Fibroblast of lung (primary cell): Measurements from ENCODE around the gene ADAM23. TPM values are rescaled to one million over a fixed set of nuclear protein-coding genes. Genes with fewer than 3 reads are reported as not detected.

ENCODE experiments used
- DNase-seq, 2 donors: peaks; one replicate each; pipeline versions ENCODE4 v3.0.0 to v3.0.0-alpha.2; 2010; ENCODE audit warnings: low read depth in 2 of 2
- H2AFZ ChIP-seq: 2 replicates; pipeline ENCODE4 v1.5.1; 2012; ENCODE audit warnings: low read length, control low read depth, inconsistent platforms
- H3K27ac ChIP-seq: 2 replicates; pipeline ENCODE4 v1.5.1; 2011; ENCODE audit warnings: low read length, control low read depth; ENCODE audit not compliant: insufficient read depth
- H3K27me3 ChIP-seq: 2 replicates; pipeline ENCODE4 v1.5.1; 2011; ENCODE audit warnings: mild to moderate bottlenecking, low read length; ENCODE audit not compliant: control insufficient read depth, insufficient read depth
- H3K36me3 ChIP-seq: 2 replicates; pipeline ENCODE4 v1.5.1; 2011; ENCODE audit warnings: low read length; ENCODE audit not compliant: control insufficient read depth, insufficient read depth
- H3K4me1 ChIP-seq: 2 replicates; pipeline ENCODE4 v1.5.1; 2011; ENCODE audit warnings: low read length; ENCODE audit not compliant: control insufficient read depth, insufficient read depth; ENCODE audit errors: extremely low read depth
- H3K4me2 ChIP-seq: 2 replicates; pipeline ENCODE4 v1.5.1; 2011; ENCODE audit warnings: low read length, control low read depth; ENCODE audit not compliant: insufficient read depth; ENCODE audit errors: extremely low read depth
- H3K4me3 ChIP-seq, 4 experiments: fragments of 200-600 bp in 1 of 4; sonication (generic) in 1 of 4; replicated peaks in 1 of 4; 2 replicates each; pipeline ENCODE4 v1.5.1; 2011 to 2016; ENCODE audit warnings: low read length in 4 of 4, low read depth in 3 of 4, mild to moderate bottlenecking in 3 of 4, control low read depth in 2 of 4, inconsistent platforms in 1 of 4, mixed read lengths in 1 of 4; ENCODE audit not compliant: insufficient read depth in 1 of 4; ENCODE audit errors: control extremely low read depth in 1 of 4
- H3K79me2 ChIP-seq: 2 replicates; pipeline ENCODE4 v1.5.1; 2012; ENCODE audit warnings: mild to moderate bottlenecking, low read length, inconsistent platforms; ENCODE audit not compliant: control insufficient read depth, insufficient read depth
- H3K9ac ChIP-seq: 2 replicates; pipeline ENCODE4 v1.5.1; 2011; ENCODE audit warnings: mild to moderate bottlenecking, low read length, control low read depth; ENCODE audit not compliant: insufficient read depth
- H3K9me3 ChIP-seq: 2 replicates; pipeline ENCODE4 v1.5.1; 2012; ENCODE audit warnings: low read depth, low read length; ENCODE audit not compliant: control insufficient read depth, insufficient read depth
- H4K20me1 ChIP-seq: 2 replicates; pipeline ENCODE4 v1.5.1; 2011; ENCODE audit warnings: low read length; ENCODE audit not compliant: control insufficient read depth, insufficient read depth; ENCODE audit errors: extremely low read depth
- CTCF ChIP-seq, 2 donors: IDR thresholded peaks in 1 of 2; conservative IDR thresholded peaks in 1 of 2; 1 replicate in 1 of 2; 2 replicates in 1 of 2; pipeline ENCODE4 v1.5.1; 2011 to 2012; ENCODE audit warnings: low read length in 2 of 2, control low read depth in 1 of 2, inconsistent platforms in 1 of 2, low read depth in 1 of 2, mild to moderate bottlenecking in 1 of 2
- EZH2 ChIP-seq: IDR thresholded peaks from 2 replicates; pipeline ENCODE4 v1.5.1; 2012; ENCODE audit warnings: low read length, control low read depth, mild to moderate bottlenecking; ENCODE audit errors: missing control alignments
- polyA plus RNA-seq, 2 donors: library from polyadenylated mRNA; depleted of rRNA in 1 of 2; stranded (reverse) in 1 of 2; unstranded in 1 of 2; fragments of >200 nt; gene quantifications; 2 replicates each; pipeline ENCODE4 v1.2.1, GENCODE V29; 2011 to 2012; ENCODE audit warnings: missing spikeins in 1 of 2
- total RNA-seq: library from RNA; depleted of rRNA; stranded (reverse); fragments of >200 nt; gene quantifications from 2 replicates; pipeline ENCODE4 v1.2.1, GENCODE V29; 2014

The ADAM23 gene
- total and polyA plus RNA-seq, 2 donors (not counting 1 experiment from before 2014, with no cell fraction given) = 2.3 to 2.7 TPM

DNA sequence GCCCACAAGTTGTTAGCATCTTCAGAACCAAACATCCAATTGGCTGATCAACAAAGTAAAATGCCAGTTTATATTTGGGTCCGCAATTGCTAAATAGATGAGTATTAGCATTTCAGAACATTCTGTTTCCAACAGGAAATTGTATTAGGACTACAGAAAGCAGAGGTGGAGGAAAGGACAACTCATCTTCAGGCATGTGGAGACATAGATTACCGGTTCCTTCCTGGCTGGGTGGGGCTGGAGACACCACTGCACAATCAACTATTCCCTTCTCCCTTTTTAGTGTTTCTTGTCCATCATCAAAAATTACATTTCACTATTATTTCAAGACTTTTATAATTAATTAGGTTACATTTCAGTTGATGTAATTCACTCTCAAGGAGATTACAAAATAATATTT lies 83.8 kb downstream of the ADAM23 start:
- Histone ChIP-seq H2AFZ (no peak overlapping the region), H3K9me3 (no peaks in the 10 kb centered on the region), H3K79me2 (no peaks in the 10 kb centered on the region), H3K9ac (no peak overlapping the region), H3K4me3 (no peak overlapping the region), H3K36me3 (no peaks in the 10 kb centered on the region), H3K4me2 (no peak overlapping the region), H3K4me1 (no peaks in the 10 kb centered on the region), H3K27me3 (no peaks in the 10 kb centered on the region), H4K20me1 (no peaks in the 10 kb centered on the region), H3K27ac (no peak overlapping the region)
- DNase-seq = no peak
- TF ChIP-seq EZH2 = no peak

DNA sequence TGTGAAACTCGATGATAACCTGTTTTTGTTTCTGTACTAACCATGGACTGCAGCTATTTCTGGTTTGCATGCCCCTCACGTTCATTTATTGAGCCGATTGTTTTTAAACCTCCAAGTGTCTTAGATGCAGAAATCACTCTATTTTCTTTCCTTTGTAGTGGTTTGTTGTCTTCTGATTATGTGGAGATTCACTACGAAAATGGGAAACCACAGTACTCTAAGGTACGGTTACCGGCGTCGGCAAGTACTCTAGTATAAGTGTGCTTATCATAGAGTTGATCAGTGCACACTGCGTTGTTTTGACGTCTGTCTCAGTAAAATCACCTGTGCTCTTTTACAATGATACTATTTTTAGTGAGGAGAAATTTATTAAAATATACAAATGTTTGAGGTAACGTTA lies 87.4 kb downstream of the ADAM23 start:
- Histone ChIP-seq H3K36me3 (no peaks in the 10 kb centered on the region), H3K27me3 (no peaks in the 10 kb centered on the region), H3K27ac (no peak overlapping the region), H3K79me2 (no peaks in the 10 kb centered on the region), H3K4me1 (no peaks in the 10 kb centered on the region), H3K9ac (no peak overlapping the region), H3K9me3 (no peaks in the 10 kb centered on the region), H4K20me1 (no peaks in the 10 kb centered on the region), H2AFZ (no peak overlapping the region), H3K4me2 (no peak overlapping the region), H3K4me3 (no peak overlapping the region)
- TF ChIP-seq CTCF (conservative IDR thresholded peaks at IDR 0.05 in 1 of 2, IDR thresholded peaks at IDR 0.05 in 1 of 2; ENCODE audit: low read depth in 1 of 2, low read length in 2 of 2) (no peak), EZH2 (no peak)
- DNase-seq = no peak

GRCh38 chr2:206531996-206532543 lies 88.7 kb downstream of the ADAM23 start:
- H3K27me3 ChIP-seq = no peaks in the 10 kb centered on the region
- no peak overlapping the region for H3K4me3 ChIP-seq
- H3K4me1 ChIP-seq = no peaks in the 10 kb centered on the region
- H3K36me3 ChIP-seq = no peaks in the 10 kb centered on the region
- H2AFZ ChIP-seq = no peak overlapping the region
- H4K20me1 ChIP-seq = no peaks in the 10 kb centered on the region
- H3K27ac ChIP-seq = no peak overlapping the region
- H3K4me2 ChIP-seq = no peak overlapping the region
- TF ChIP-seq EZH2 (no peak), CTCF (conservative IDR thresholded peaks at IDR 0.05 in 1 of 2, IDR thresholded peaks at IDR 0.05 in 1 of 2; ENCODE audit: low read depth in 1 of 2, low read length in 2 of 2) (no peak)
- no peaks in the 10 kb centered on the region for H3K79me2 ChIP-seq
- DNase-seq = peak; percentile 21 to 34
- H3K9ac ChIP-seq = no peak overlapping the region
- H3K9me3 ChIP-seq = no peaks in the 10 kb centered on the region
